Keratinocyte (primary cell): ENCODE results near the gene SCAF8. TPM values are rescaled to one million over a fixed set of nuclear protein-coding genes. Genes with fewer than 3 reads are reported as not detected.

ENCODE experiments used
- DNase-seq: peaks from one replicate; pipeline ENCODE4 v3.0.0-alpha.2; 2011; ENCODE audit warnings: low read depth, missing footprints, low spot score
- FAIRE-seq: peaks from 2 replicates; lab custom pipeline; 2011; peaks lifted over from hg19 to GRCh38; lab: Jason Lieb, UNC
- H2AFZ ChIP-seq: 2 replicates; pipeline ENCODE4 v1.6.0; 2012; ENCODE audit warnings: low read length, control low read depth, inconsistent platforms; ENCODE audit not compliant: control insufficient read depth
- H3K27ac ChIP-seq: 2 replicates; pipeline ENCODE4 v1.5.1; 2011; ENCODE audit warnings: low read length; ENCODE audit not compliant: control insufficient read depth, insufficient read depth
- H3K27me3 ChIP-seq: 3 replicates; pipeline ENCODE4 v1.6.0; 2011; ENCODE audit warnings: low read length; ENCODE audit not compliant: control insufficient read depth, insufficient read depth; ENCODE audit errors: extremely low read depth
- H3K36me3 ChIP-seq, 2 experiments: 2 replicates in 1 of 2; 3 replicates in 1 of 2; pipeline ENCODE4 v1.5.1; 2011; ENCODE audit warnings: low read length in 2 of 2, mild to moderate bottlenecking in 1 of 2; ENCODE audit not compliant: control insufficient read depth in 2 of 2, insufficient read depth in 2 of 2; ENCODE audit errors: extremely low read depth in 1 of 2
- H3K4me1 ChIP-seq: 3 replicates; pipeline ENCODE4 v1.5.1; 2011; ENCODE audit warnings: low read length; ENCODE audit not compliant: control insufficient read depth, insufficient read depth; ENCODE audit errors: extremely low read depth
- H3K4me2 ChIP-seq: 3 replicates; pipeline ENCODE4 v1.6.0; 2011; ENCODE audit warnings: low read depth, low read length; ENCODE audit not compliant: control insufficient read depth, insufficient read depth; ENCODE audit errors: extremely low read depth
- H3K4me3 ChIP-seq, 3 experiments: fragments of 200-600 bp in 1 of 3; sonication (generic) in 1 of 3; 2 replicates in 2 of 3; 3 replicates in 1 of 3; pipeline ENCODE4 v1.5.1; 2011 to 2016; ENCODE audit warnings: low read length in 3 of 3, mild to moderate bottlenecking in 3 of 3, control low read depth in 2 of 3, inconsistent platforms in 1 of 3, low read depth in 1 of 3, mixed read lengths in 1 of 3, mixed run types in 1 of 3, moderate library complexity in 1 of 3; ENCODE audit not compliant: control insufficient read depth in 2 of 3, insufficient read depth in 2 of 3; ENCODE audit errors: extremely low read depth in 1 of 3
- H3K79me2 ChIP-seq: 2 replicates; pipeline ENCODE4 v1.6.0; 2012; ENCODE audit warnings: low read length; ENCODE audit not compliant: control insufficient read depth, insufficient read depth
- H3K9ac ChIP-seq: 3 replicates; pipeline ENCODE4 v1.6.0; 2011; ENCODE audit warnings: low read length; ENCODE audit not compliant: control insufficient read depth, insufficient read depth; ENCODE audit errors: extremely low read depth
- H3K9me1 ChIP-seq: 3 replicates; pipeline ENCODE4 v1.6.0; 2011; ENCODE audit warnings: low read length; ENCODE audit not compliant: control insufficient read depth, insufficient read depth; ENCODE audit errors: extremely low read depth
- H3K9me3 ChIP-seq: 2 replicates; pipeline ENCODE4 v1.5.1; 2012; ENCODE audit warnings: low read depth, low read length; ENCODE audit not compliant: control insufficient read depth
- H4K20me1 ChIP-seq: 3 replicates; pipeline ENCODE4 v1.6.0; 2011; ENCODE audit warnings: low read length; ENCODE audit not compliant: control insufficient read depth, insufficient read depth; ENCODE audit errors: extremely low read depth
- CTCF ChIP-seq, 3 experiments: IDR thresholded peaks in 1 of 3; conservative IDR thresholded peaks in 1 of 3; optimal IDR thresholded peaks in 1 of 3; 2 replicates in 2 of 3; 3 replicates in 1 of 3; pipeline versions ENCODE3 to v1.5.1; 2011; ENCODE audit warnings: low read length in 3 of 3, mild to moderate bottlenecking in 3 of 3, moderate library complexity in 2 of 3, control low read depth in 1 of 3, inconsistent platforms in 1 of 3; ENCODE audit not compliant: insufficient read depth in 2 of 3; ENCODE audit errors: extremely low read depth in 1 of 3
- EZH2 ChIP-seq: IDR thresholded peaks from one replicate; pipeline ENCODE4 v1.6.1; 2012; ENCODE audit warnings: inconsistent platforms, mild to moderate bottlenecking, low read length, moderate library complexity
- dilution Hi-C: fragments of 300-500 bp; cut with MboI; formaldehyde crosslinking; loops from one replicate; pipeline ENCODE4 v1.7.0; 2020; ENCODE audit warnings: low sequenced_read_pairs; ENCODE audit not compliant: extremely low pct_ligation_motif_present
- polyA plus RNA-seq, 5 experiments: library from polyadenylated mRNA; depleted of rRNA in 3 of 5; stranded (reverse) in 3 of 5; stranded (forward) in 1 of 5; unstranded in 1 of 5; fragments of >200 nt; gene quantifications; 1 replicate in 1 of 5; 2 replicates in 3 of 5; 3 replicates in 1 of 5; pipeline versions ENCODE4 v1.2.1 to v1.2.3, GENCODE V29; 2011 to 2012; ENCODE audit warnings: missing spikeins in 2 of 5, low read depth in 1 of 5, low replicate concordance in 1 of 5

Gene SCAF8
- polyA plus RNA-seq, 1 donor (not counting 4 experiments of a cell fraction or from before 2014, with no cell fraction given), result 19.1 TPM

- Histone ChIP-seq H3K9me3 (no peaks in the 10 kb centered on the region), H3K4me3 (no peak overlapping the region), H3K9ac (no peak overlapping the region), H4K20me1 (no peaks in the 10 kb centered on the region), H3K4me2 (no peak overlapping the region), H3K9me1 (no peaks in the 10 kb centered on the region), H3K36me3 (peaks cover 0 to 3% of the 10 kb centered on the region in 2 experiments), H3K4me1 (no peaks in the 10 kb centered on the region), H2AFZ (no peak overlapping the region), H3K27ac (no peak overlapping the region), H3K79me2 (no peaks in the 10 kb centered on the region), H3K27me3 (no peaks in the 10 kb centered on the region)
- no peak for FAIRE-seq
- dilution Hi-C loops, result no loop called here
- DNase-seq, result no peak
- TF ChIP-seq EZH2, result no peak
- no peak for TF ChIP-seq CTCF (optimal IDR thresholded peaks at IDR 0.05 in 1 of 3, IDR thresholded peaks at IDR 0.05 in 1 of 3, conservative IDR thresholded peaks at IDR 0.05 in 1 of 3; ENCODE audit: extremely low read depth in 1 of 3, insufficient read depth in 2 of 3, low read length in 3 of 3)
Measured at GRCh38 chr6:154862536-154862935, 129.3 kb downstream of the SCAF8 start.

- TF ChIP-seq CTCF (optimal IDR thresholded peaks at IDR 0.05 in 1 of 3, IDR thresholded peaks at IDR 0.05 in 1 of 3, conservative IDR thresholded peaks at IDR 0.05 in 1 of 3; ENCODE audit: extremely low read depth in 1 of 3, insufficient read depth in 2 of 3, low read length in 3 of 3) (no peak), EZH2 (no peak)
- Histone ChIP-seq H3K79me2 (no peaks in the 10 kb centered on the region), H3K4me3 (no peak overlapping the region), H3K4me1 (no peaks in the 10 kb centered on the region), H3K36me3 (peaks cover 0 to 3% of the 10 kb centered on the region in 2 experiments), H3K9me1 (no peaks in the 10 kb centered on the region), H2AFZ (no peak overlapping the region), H3K4me2 (no peak overlapping the region), H3K9me3 (no peaks in the 10 kb centered on the region), H4K20me1 (no peaks in the 10 kb centered on the region), H3K9ac (no peak overlapping the region), H3K27me3 (no peaks in the 10 kb centered on the region), H3K27ac (no peak overlapping the region)
- DNase-seq, result no peak
- FAIRE-seq, result no peak
- dilution Hi-C loops, result no loop called here
Measured at GRCh38 chr6:154864066-154864430, 130.8 kb downstream of the SCAF8 start.
